ENCODE measurements around the gene OSTC. TPM values are rescaled to one million over a fixed set of nuclear protein-coding genes. Genes with fewer than 3 reads are reported as not detected.

Gene OSTC
- total RNA-seq, 1 experiment from 2014 or later: 175 TPM

DNA sequence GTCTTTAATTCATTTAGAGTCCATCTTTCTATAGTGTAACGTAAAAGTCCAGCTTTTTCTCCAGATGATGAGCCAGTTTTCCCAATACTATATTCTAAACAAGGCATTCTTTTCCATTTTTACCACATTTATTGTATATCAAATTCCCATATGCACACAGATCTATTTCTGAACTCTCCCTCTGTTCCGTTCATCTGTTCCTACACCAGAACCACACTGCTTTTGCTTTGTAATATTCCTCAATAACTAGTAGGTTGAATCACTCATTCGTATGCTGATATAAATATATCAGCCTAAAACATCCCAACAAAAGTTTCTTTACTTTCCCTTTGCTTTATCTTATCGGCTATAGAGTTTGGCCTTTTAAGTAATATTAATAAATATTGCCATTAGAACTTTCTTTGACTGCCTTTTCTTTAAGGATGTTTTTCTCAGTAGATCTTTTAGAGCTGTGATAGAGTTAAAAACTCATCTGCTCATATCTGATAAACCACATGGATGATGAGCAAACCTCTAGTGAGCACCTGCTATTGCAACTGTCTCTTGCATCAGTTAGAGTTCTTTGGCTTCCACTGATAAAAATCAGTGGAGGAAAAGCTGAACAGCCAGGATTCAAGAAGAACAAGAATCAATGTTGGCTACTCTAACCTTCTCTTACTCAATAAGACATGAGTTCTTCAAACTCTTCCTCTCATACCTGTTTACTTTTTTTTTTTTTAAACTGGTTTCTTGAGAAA is 43.2 kb upstream of the OSTC start:
- H3K27me3 Mint-ChIP-seq (ENCODE audit: insufficient read depth, unreplicated experiment): no peaks in the 10 kb centered on the region
- DNase-seq (ENCODE audit: unreplicated experiment): no peak
- peaks cover 8% of the 10 kb centered on the region for H3K9me3 Mint-ChIP-seq (ENCODE audit: unreplicated experiment)
- H3K4me3 Mint-ChIP-seq (ENCODE audit: unreplicated experiment): no peak overlapping the region
- intact Hi-C loops (cut with micrococcal nuclease): no loop called here
- TF ChIP-seq, protein P1, sequence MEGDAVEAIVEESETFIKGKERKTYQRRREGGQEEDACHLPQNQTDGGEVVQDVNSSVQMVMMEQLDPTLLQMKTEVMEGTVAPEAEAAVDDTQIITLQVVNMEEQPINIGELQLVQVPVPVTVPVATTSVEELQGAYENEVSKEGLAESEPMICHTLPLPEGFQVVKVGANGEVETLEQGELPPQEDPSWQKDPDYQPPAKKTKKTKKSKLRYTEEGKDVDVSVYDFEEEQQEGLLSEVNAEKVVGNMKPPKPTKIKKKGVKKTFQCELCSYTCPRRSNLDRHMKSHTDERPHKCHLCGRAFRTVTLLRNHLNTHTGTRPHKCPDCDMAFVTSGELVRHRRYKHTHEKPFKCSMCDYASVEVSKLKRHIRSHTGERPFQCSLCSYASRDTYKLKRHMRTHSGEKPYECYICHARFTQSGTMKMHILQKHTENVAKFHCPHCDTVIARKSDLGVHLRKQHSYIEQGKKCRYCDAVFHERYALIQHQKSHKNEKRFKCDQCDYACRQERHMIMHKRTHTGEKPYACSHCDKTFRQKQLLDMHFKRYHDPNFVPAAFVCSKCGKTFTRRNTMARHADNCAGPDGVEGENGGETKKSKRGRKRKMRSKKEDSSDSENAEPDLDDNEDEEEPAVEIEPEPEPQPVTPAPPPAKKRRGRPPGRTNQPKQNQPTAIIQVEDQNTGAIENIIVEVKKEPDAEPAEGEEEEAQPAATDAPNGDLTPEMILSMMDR (IDR thresholded peaks at IDR 0.05; ENCODE audit: unreplicated experiment): no peak
- peaks cover 4% of the 10 kb centered on the region for H3K36me3 Mint-ChIP-seq (ENCODE audit: insufficient read depth, unreplicated experiment)
- no peaks in the 10 kb centered on the region for H3K4me1 Mint-ChIP-seq (ENCODE audit: insufficient read depth, unreplicated experiment)
- ChIA-PET POLR2A (interaction anchor here (0.7 to 1.8 kb wide), 2 partner anchors 13 to 450 kb away, joined by 3 to 13 read pairs; partner anchors contain the start of gene RPL34), CTCF (interaction anchor here (0.6 to 0.9 kb wide), 2 partner anchors 34 to 176 kb away, joined by 3 read pairs; no protein-coding TSS in a partner anchor)
- no peak overlapping the region for H3K27ac Mint-ChIP-seq (ENCODE audit: low read depth, unreplicated experiment)
- no TSS peak for BruUV-seq (replicated peaks)

DNA sequence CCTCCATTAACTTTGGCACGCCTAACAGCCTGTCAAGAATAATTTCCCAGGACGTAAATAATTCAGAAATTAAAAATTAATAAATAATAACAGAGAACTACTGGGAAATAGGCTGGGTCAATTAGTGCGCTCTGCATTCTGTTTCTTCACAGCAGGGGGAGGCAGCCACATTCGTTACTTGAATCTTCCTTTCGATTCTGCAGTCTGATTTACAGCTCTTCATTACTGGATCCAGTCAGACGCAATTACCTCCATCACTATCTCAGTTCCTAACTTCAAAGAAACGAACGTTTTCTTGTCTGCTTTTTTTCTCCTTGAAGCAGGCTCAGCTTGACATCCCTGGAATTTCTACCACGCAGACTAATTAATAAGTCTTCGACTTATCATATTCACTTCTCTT is 39.0 kb upstream of the OSTC start:
- H3K27ac Mint-ChIP-seq (ENCODE audit: low read depth, unreplicated experiment): no peak overlapping the region
- H3K4me3 Mint-ChIP-seq (ENCODE audit: unreplicated experiment): peak overlapping the region; percentile 55
- DNase-seq (ENCODE audit: unreplicated experiment): no peak
- no peaks in the 10 kb centered on the region for H3K27me3 Mint-ChIP-seq (ENCODE audit: insufficient read depth, unreplicated experiment)
- intact Hi-C loops (cut with micrococcal nuclease): no loop called here
- TF ChIP-seq, protein P1 (IDR thresholded peaks at IDR 0.05; ENCODE audit: unreplicated experiment): no peak
- peaks cover 4% of the 10 kb centered on the region for H3K36me3 Mint-ChIP-seq (ENCODE audit: insufficient read depth, unreplicated experiment)
- ChIA-PET POLR2A (interaction anchor here (1.1 to 1.2 kb wide), 2 partner anchors 9 to 16 kb away, joined by 4 read pairs; partner anchors contain the start of gene RPL34), CTCF (no interaction called here)
- no peaks in the 10 kb centered on the region for H3K4me1 Mint-ChIP-seq (ENCODE audit: insufficient read depth, unreplicated experiment)
- peaks cover 8% of the 10 kb centered on the region for H3K9me3 Mint-ChIP-seq (ENCODE audit: unreplicated experiment)
- no TSS peak for BruUV-seq (replicated peaks)

DNA sequence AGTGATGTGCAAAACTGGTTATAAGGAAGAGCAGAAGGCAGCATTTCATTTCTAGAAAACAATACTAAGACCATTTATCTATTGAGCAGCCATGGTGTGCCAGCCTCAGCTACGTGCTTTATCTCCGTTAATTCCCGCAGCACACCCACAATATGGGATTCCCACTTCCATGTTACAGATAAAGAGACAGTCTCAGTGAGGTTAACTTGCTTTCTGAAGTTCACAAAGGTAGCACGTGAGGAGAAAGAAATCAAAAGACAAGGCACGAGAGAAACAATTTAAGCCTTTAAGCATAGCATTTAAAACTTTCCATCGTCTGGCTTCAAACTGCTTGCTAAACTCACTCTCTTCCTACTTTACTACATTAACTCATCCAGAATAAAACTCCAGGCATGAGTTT is 38.0 kb upstream of the OSTC start:
- no peak overlapping the region for H3K4me3 Mint-ChIP-seq (ENCODE audit: unreplicated experiment)
- H3K27ac Mint-ChIP-seq (ENCODE audit: low read depth, unreplicated experiment): no peak overlapping the region
- no peak for DNase-seq (ENCODE audit: unreplicated experiment)
- CTCF ChIA-PET: interaction anchor here (1.1 kb wide), 1 partner anchor 594 kb away, joined by 3 read pairs; no protein-coding TSS in a partner anchor
- TF ChIP-seq, protein P1 (IDR thresholded peaks at IDR 0.05; ENCODE audit: unreplicated experiment): no peak
- intact Hi-C loops (cut with micrococcal nuclease): no loop called here
- BruUV-seq (replicated peaks): no TSS peak
- no peaks in the 10 kb centered on the region for H3K4me1 Mint-ChIP-seq (ENCODE audit: insufficient read depth, unreplicated experiment)
- H3K36me3 Mint-ChIP-seq (ENCODE audit: insufficient read depth, unreplicated experiment): no peaks in the 10 kb centered on the region
- no peaks in the 10 kb centered on the region for H3K9me3 Mint-ChIP-seq (ENCODE audit: unreplicated experiment)
- no peaks in the 10 kb centered on the region for H3K27me3 Mint-ChIP-seq (ENCODE audit: insufficient read depth, unreplicated experiment)
- POLR2A ChIA-PET: interaction anchor here (1.1 kb wide), 1 partner anchor 15 kb away, joined by 4 read pairs; no protein-coding TSS in a partner anchor

GRCh38 chr4:108619372-108620100 is 30.9 kb upstream of the OSTC start:
- Mint-ChIP-seq H3K9me3 (ENCODE audit: unreplicated experiment) (no peaks in the 10 kb centered on the region), H3K4me3 (ENCODE audit: unreplicated experiment) (peak overlapping the region; percentile 97), H3K4me1 (ENCODE audit: insufficient read depth, unreplicated experiment) (peaks cover 32% of the 10 kb centered on the region), H3K36me3 (ENCODE audit: insufficient read depth, unreplicated experiment) (peaks cover 40% of the 10 kb centered on the region), H3K27ac (ENCODE audit: low read depth, unreplicated experiment) (peak overlapping the region; percentile 99), H3K27me3 (ENCODE audit: insufficient read depth, unreplicated experiment) (no peaks in the 10 kb centered on the region)
- TF ChIP-seq, protein P1 (IDR thresholded peaks at IDR 0.05; ENCODE audit: unreplicated experiment): no peak
- POLR2A ChIA-PET: interaction anchor here (0.6 to 4.0 kb wide), 22 partner anchors 8 to 1565 kb away, joined by 3 to 65 read pairs (median 3); partner anchors contain the start of genes OSTC and SEC24B
- DNase-seq (ENCODE audit: unreplicated experiment): no peak
- CTCF ChIA-PET: interaction anchor here (0.6 to 1.1 kb wide), 3 partner anchors 31 to 862 kb away, joined by 3 to 4 read pairs (median 3); partner anchors contain the start of gene OSTC
- BruUV-seq (replicated peaks): TSS peak; percentile 86
- intact Hi-C loops (cut with micrococcal nuclease): loop anchor here (2.0 to 5.0 kb wide), 2 partner anchors 31 to 602 kb away; partner anchors contain the start of gene OSTC

Data from MCF 10A (cell line).